Smooth muscle cell (in vitro differentiated cells): Measurements from ENCODE around the gene FAM117A. TPM values are rescaled to one million over a fixed set of nuclear protein-coding genes. Genes with fewer than 3 reads are reported as not detected.
A peak's percentile ranks its signal among the peaks of the same experiment; 100 is the strongest.

Experiments used
- DNase-seq: peaks from one replicate; lab custom pipeline; 2025; ENCODE audit not compliant: unreplicated experiment; lab: John Stamatoyannopoulos, UW
- H2AFZ ChIP-seq: fragments of 200-600 bp; sonication (generic); 2 replicates; pipeline ENCODE4 v1.6.0; 2016; ENCODE audit warnings: antibody characterized with exemption, low read depth, mild to moderate bottlenecking
- H3F3A ChIP-seq: fragments of 200-600 bp; sonication (generic); 2 replicates; pipeline ENCODE4 v1.6.0; 2017; ENCODE audit warnings: antibody characterized with exemption, low read depth
- H3K27ac ChIP-seq: fragments of 200-600 bp; sonication (generic); 2 replicates; pipeline ENCODE4 v1.5.1; 2016; ENCODE audit warnings: low read depth, mild to moderate bottlenecking
- H3K27me3 ChIP-seq: fragments of 200-600 bp; sonication (generic); 2 replicates; pipeline ENCODE4 v1.6.1; 2016; ENCODE audit warnings: low read depth, mild to moderate bottlenecking
- H3K36me3 ChIP-seq: fragments of 200-600 bp; sonication (generic); 2 replicates; pipeline ENCODE4 v1.5.1; 2016; ENCODE audit warnings: low read depth
- H3K4me1 ChIP-seq: fragments of 200-600 bp; sonication (generic); 2 replicates; pipeline ENCODE4 v1.5.1; 2016; ENCODE audit warnings: low read depth
- H3K4me2 ChIP-seq: fragments of 200-600 bp; sonication (generic); 2 replicates; pipeline ENCODE4 v1.6.0; 2016; ENCODE audit warnings: mild to moderate bottlenecking
- H3K4me3 ChIP-seq: fragments of 200-600 bp; sonication (generic); 2 replicates; pipeline ENCODE4 v1.5.1; 2016; ENCODE audit warnings: mild to moderate bottlenecking
- H3K79me2 ChIP-seq: fragments of 200-600 bp; sonication (generic); 2 replicates; pipeline ENCODE4 v1.6.0; 2016; ENCODE audit warnings: low read depth, mild to moderate bottlenecking
- H3K9ac ChIP-seq: fragments of 200-600 bp; sonication (generic); 2 replicates; pipeline ENCODE4 v1.6.0; 2016; ENCODE audit warnings: low read depth
- H3K9me3 ChIP-seq: fragments of 200-600 bp; sonication (generic); replicated peaks from 2 replicates; pipeline ENCODE4 v1.5.1; 2016; ENCODE audit warnings: low read depth
- H4K20me1 ChIP-seq: fragments of 200-600 bp; sonication (generic); 2 replicates; pipeline ENCODE4 v1.6.0; 2016; ENCODE audit warnings: low read depth
- WGBS: methylation state at CpG from one replicate; pipeline ENCODE4 v1.1.7; 2016; ENCODE audit warnings: low lambda C conversion rate; 5-methylcytosine and 5-hydroxymethylcytosine counted together
- polyA plus RNA-seq: library from polyadenylated mRNA; unstranded; fragments of >200 nt; fragmentation: Nextera tagmentation; extraction: Ambion mirVana; gene quantifications from 2 replicates; pipeline ENCODE4 v1.2.1, GENCODE V29; 2016
- total RNA-seq: library from RNA; depleted of rRNA; stranded (reverse); fragments of >200 nt; gene quantifications from 2 replicates; pipeline ENCODE4 v1.2.3, GENCODE V29; 2014
- TF ChIP-seq, protein P1 (sequence below): fragments of 200-600 bp; sonication (generic); IDR thresholded peaks from 2 replicates; pipeline ENCODE4 v1.5.1; 2017; ENCODE audit warnings: borderline replicate concordance, mild to moderate bottlenecking, antibody characterized with exemption; ENCODE audit not compliant: insufficient read depth, poor library complexity, severe bottlenecking

FAM117A gene
- total and polyA plus RNA-seq, 2 experiments from 2014 or later: 4.9 to 6.3 TPM

DNA sequence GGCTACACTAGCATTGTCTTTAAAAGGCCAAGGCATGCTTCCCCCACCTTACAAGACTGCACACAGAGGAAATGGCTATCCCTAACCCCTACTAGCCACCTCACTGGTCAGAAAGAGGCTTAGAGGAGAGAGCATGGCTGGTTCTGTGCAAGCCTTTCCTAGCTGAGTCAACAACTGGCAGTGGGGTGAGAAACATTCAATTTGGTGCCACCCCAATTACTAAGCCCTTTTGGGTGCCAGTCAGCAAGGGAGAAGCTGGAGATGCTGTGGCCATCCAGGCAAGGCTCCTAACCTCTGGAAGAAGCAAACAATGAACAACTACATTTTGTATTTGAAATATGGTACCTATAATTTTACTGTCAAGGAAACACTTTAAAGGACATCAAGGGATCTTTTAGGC, 19.9 kb upstream of the FAM117A start:
- no peak overlapping the region for H3K4me3 ChIP-seq
- no peak overlapping the region for H3K4me2 ChIP-seq
- H3K79me2 ChIP-seq: no peaks in the 10 kb centered on the region
- peaks cover 6% of the 10 kb centered on the region for H3K4me1 ChIP-seq
- H2AFZ ChIP-seq: no peak overlapping the region
- DNase-seq: no peak
- TF ChIP-seq, protein P1, sequence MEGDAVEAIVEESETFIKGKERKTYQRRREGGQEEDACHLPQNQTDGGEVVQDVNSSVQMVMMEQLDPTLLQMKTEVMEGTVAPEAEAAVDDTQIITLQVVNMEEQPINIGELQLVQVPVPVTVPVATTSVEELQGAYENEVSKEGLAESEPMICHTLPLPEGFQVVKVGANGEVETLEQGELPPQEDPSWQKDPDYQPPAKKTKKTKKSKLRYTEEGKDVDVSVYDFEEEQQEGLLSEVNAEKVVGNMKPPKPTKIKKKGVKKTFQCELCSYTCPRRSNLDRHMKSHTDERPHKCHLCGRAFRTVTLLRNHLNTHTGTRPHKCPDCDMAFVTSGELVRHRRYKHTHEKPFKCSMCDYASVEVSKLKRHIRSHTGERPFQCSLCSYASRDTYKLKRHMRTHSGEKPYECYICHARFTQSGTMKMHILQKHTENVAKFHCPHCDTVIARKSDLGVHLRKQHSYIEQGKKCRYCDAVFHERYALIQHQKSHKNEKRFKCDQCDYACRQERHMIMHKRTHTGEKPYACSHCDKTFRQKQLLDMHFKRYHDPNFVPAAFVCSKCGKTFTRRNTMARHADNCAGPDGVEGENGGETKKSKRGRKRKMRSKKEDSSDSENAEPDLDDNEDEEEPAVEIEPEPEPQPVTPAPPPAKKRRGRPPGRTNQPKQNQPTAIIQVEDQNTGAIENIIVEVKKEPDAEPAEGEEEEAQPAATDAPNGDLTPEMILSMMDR: no peak
- H3K27ac ChIP-seq: no peak overlapping the region
- no peak overlapping the region for H3K9ac ChIP-seq
- H3K27me3 ChIP-seq: no peaks in the 10 kb centered on the region
- H3F3A ChIP-seq: no peaks in the 10 kb centered on the region
- no peaks in the 10 kb centered on the region for H3K36me3 ChIP-seq
- no peaks in the 10 kb centered on the region for H3K9me3 ChIP-seq
- no peaks in the 10 kb centered on the region for H4K20me1 ChIP-seq

DNA sequence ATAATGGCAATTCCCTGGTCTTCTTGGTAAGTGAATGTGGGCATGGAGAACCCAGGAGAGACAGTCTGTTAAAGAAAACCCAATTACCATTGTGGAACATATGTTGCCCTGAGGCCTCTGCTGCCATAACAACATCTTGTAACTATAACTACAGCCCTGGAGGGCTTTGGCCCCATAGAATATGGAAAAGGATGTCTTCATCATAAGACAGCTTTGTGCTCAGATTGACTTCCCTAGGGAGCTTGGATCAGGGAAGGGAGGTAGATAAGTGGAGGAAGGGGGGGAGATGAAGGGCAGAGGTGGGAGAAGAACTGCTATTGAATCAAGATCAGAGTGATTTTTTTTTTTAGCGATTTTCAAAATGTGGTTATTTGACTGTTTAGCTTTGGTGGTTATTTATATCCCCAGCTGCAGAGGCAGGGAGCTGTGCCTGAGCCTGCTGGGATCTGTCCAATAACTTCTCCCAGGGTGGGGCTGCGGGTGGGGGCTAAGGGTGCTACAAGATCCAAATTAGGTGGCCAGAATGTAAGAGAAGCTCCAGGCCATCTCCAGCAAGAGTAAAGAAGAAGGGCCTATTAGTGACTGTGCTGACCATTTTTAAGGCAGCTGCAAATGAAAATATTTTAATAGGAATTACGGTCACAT, 19.3 kb upstream of the FAM117A start:
- H3K4me2 ChIP-seq: no peak overlapping the region
- no peaks in the 10 kb centered on the region for H3K79me2 ChIP-seq
- H3K4me1 ChIP-seq: peaks cover 6% of the 10 kb centered on the region
- no peak overlapping the region for H3K9ac ChIP-seq
- no peaks in the 10 kb centered on the region for H4K20me1 ChIP-seq
- no peak overlapping the region for H2AFZ ChIP-seq
- no peaks in the 10 kb centered on the region for H3K27me3 ChIP-seq
- no peaks in the 10 kb centered on the region for H3K36me3 ChIP-seq
- H3K4me3 ChIP-seq: no peak overlapping the region
- no peaks in the 10 kb centered on the region for H3K9me3 ChIP-seq
- no peaks in the 10 kb centered on the region for H3F3A ChIP-seq
- TF ChIP-seq, protein P1: no peak
- no peak overlapping the region for H3K27ac ChIP-seq
- DNase-seq: no peak
- 83% methylated on average over 3 of the region's 3 CpGs for WGBS

DNA sequence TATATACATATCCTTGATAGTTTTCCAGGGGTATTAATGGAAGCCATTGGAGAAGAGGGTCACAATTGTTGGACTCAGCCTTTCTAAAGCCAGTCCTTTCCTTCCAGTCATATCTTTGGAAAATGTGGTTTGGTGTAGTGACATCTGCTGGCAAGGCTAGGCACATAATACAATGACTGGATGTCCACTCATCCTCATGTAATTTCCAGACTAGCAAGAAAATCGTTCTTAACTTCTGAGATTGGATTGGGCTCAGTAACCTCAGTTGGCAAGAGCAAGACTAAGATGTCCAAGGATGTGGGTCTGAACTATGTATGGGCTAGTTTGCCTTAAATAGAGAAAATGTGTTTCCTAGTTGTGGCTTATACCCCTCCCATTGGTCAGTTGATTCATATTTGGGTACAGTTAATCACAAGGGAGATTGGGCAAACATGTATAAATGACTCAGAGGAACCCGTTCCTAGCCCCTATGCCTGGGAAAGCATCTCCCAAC, 15.9 kb upstream of the FAM117A start:
- no peak overlapping the region for H3K4me3 ChIP-seq
- WGBS: 12% methylated on average over 2 of the region's 2 CpGs

More for the DNA sequence above, 15.9 kb upstream of the FAM117A start:
- Histone ChIP-seq H3F3A (no peaks in the 10 kb centered on the region), H3K36me3 (no peaks in the 10 kb centered on the region), H3K27me3 (no peaks in the 10 kb centered on the region), H3K27ac (no peak overlapping the region), H3K9me3 (no peaks in the 10 kb centered on the region), H3K79me2 (no peaks in the 10 kb centered on the region), H3K4me1 (peaks cover 9% of the 10 kb centered on the region), H3K4me2 (no peak overlapping the region), H3K9ac (no peak overlapping the region), H2AFZ (no peak overlapping the region), H4K20me1 (no peaks in the 10 kb centered on the region)
- TF ChIP-seq, protein P1: peak; percentile 48
- DNase-seq: no peak
